ENCODE data around the gene PAX6. TPM values are rescaled to one million over a fixed set of nuclear protein-coding genes. Genes with fewer than 3 reads are reported as not detected.

The PAX6 gene
- total and polyA plus RNA-seq, 2 of the 13 experiments (the other 11 are each of a cell fraction or from before 2014, with no cell fraction given): 0.15 to 1.1 TPM

DNA sequence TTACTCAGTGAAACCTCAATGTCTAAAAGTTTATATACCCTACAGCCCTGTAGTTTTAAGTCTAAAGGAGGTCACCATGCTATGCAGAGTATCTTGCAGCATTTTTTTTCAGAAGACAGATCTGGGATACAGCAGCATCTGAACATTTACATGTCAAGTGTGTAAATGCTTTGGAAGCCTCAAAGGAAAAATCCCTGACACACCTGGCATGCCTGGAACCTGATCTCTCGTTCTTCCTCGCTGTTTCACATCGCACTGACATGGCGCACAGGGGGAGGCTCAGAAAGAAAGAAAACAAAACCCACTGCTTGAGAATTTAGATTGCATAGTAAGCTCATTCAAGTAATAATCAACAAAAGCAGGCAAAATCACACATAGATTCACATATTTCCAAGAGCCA, 31.0 kb downstream of the PAX6 start:
- 97% methylated on average over 4 of the region's 4 CpGs for WGBS (ENCODE audit: low lambda C conversion rate)
- no TSS peak for BruUV-seq (replicated peaks)
- Histone ChIP-seq H3K27ac (ENCODE audit: extremely low read length, insufficient read depth, low read length) (no peak overlapping the region), H3K4me2 (ENCODE audit: low read depth, low read length) (no peak overlapping the region), H3K9me3 (ENCODE audit: low read length) (no peaks in the 10 kb centered on the region), H2AFZ (ENCODE audit: low read length) (no peak overlapping the region), H3K9ac (ENCODE audit: insufficient read depth, low read depth, low read length) (no peak overlapping the region), H3K79me2 (ENCODE audit: insufficient read depth, low read length) (no peaks in the 10 kb centered on the region), H3K4me1 (ENCODE audit: insufficient read depth, low read length) (no peaks in the 10 kb centered on the region), H3K4me3 (replicated peaks in 1 of 3; ENCODE audit: insufficient read depth in 1 of 3, low read depth in 2 of 3, low read length in 3 of 3) (no peak overlapping the region), H4K20me1 (ENCODE audit: insufficient read depth, low read length) (no peaks in the 10 kb centered on the region), H3K27me3 (ENCODE audit: control insufficient read depth in 1 of 2, insufficient read depth in 2 of 2, low read length in 2 of 2) (no peaks in the 10 kb centered on the region), H3K36me3 (replicated peaks in 1 of 2; ENCODE audit: control insufficient read depth in 1 of 2, insufficient read depth in 2 of 2, low read length in 2 of 2) (no peaks in the 10 kb centered on the region)
- intact Hi-C loops (cut with micrococcal nuclease; ENCODE audit: unreplicated experiment): no loop called here
- FAIRE-seq (no peak), DNase-seq (ENCODE audit: low spot score) (no peak), ATAC-seq (no peak)
- ChIA-PET POLR2A (no interaction called here), CTCF (ENCODE audit: low intra/inter-chr PET ratio, low total read pairs) (no interaction called here)
- TF ChIP-seq ZNF570 (CRISPR knock-in tag; IDR thresholded peaks at IDR 0.05; ENCODE audit: borderline replicate concordance) (no peak), ZSCAN22 (CRISPR knock-in tag; IDR thresholded peaks at IDR 0.05) (no peak), ISL2 (CRISPR knock-in tag; IDR thresholded peaks at IDR 0.05) (no peak), ZNF543 (CRISPR knock-in tag; IDR thresholded peaks at IDR 0.05) (no peak), SSRP1 (CRISPR knock-in tag; IDR thresholded peaks at IDR 0.05) (no peak), ZNF292 (CRISPR knock-in tag; IDR thresholded peaks at IDR 0.05; ENCODE audit: borderline replicate concordance, low read depth) (no peak), ZNF44 (CRISPR knock-in tag; IDR thresholded peaks at IDR 0.05) (no peak)
- TF ChIP-seq, protein P1, sequence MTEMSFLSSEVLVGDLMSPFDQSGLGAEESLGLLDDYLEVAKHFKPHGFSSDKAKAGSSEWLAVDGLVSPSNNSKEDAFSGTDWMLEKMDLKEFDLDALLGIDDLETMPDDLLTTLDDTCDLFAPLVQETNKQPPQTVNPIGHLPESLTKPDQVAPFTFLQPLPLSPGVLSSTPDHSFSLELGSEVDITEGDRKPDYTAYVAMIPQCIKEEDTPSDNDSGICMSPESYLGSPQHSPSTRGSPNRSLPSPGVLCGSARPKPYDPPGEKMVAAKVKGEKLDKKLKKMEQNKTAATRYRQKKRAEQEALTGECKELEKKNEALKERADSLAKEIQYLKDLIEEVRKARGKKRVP (CRISPR knock-in tag; IDR thresholded peaks at IDR 0.05): no peak
- TF ChIP-seq, protein P2, sequence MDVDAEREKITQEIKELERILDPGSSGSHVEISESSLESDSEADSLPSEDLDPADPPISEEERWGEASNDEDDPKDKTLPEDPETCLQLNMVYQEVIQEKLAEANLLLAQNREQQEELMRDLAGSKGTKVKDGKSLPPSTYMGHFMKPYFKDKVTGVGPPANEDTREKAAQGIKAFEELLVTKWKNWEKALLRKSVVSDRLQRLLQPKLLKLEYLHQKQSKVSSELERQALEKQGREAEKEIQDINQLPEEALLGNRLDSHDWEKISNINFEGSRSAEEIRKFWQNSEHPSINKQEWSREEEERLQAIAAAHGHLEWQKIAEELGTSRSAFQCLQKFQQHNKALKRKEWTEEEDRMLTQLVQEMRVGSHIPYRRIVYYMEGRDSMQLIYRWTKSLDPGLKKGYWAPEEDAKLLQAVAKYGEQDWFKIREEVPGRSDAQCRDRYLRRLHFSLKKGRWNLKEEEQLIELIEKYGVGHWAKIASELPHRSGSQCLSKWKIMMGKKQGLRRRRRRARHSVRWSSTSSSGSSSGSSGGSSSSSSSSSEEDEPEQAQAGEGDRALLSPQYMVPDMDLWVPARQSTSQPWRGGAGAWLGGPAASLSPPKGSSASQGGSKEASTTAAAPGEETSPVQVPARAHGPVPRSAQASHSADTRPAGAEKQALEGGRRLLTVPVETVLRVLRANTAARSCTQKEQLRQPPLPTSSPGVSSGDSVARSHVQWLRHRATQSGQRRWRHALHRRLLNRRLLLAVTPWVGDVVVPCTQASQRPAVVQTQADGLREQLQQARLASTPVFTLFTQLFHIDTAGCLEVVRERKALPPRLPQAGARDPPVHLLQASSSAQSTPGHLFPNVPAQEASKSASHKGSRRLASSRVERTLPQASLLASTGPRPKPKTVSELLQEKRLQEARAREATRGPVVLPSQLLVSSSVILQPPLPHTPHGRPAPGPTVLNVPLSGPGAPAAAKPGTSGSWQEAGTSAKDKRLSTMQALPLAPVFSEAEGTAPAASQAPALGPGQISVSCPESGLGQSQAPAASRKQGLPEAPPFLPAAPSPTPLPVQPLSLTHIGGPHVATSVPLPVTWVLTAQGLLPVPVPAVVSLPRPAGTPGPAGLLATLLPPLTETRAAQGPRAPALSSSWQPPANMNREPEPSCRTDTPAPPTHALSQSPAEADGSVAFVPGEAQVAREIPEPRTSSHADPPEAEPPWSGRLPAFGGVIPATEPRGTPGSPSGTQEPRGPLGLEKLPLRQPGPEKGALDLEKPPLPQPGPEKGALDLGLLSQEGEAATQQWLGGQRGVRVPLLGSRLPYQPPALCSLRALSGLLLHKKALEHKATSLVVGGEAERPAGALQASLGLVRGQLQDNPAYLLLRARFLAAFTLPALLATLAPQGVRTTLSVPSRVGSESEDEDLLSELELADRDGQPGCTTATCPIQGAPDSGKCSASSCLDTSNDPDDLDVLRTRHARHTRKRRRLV (CRISPR knock-in tag; IDR thresholded peaks at IDR 0.05): no peak
- in situ Hi-C loops (cut with HindIII; ENCODE audit: extremely low pct_ligation_motif_present, low pct_unique_long_range_greater_than_20kb): no loop called here
